T-helper 1 cell treated with Interleukin-12 subunit alpha and Interleukin-12 subunit beta and Interleukin-4 antibody, amounts not matched to agents 30 ng/mL and 1 ng/mL, for 36 hours (primary cell): ENCODE results near the gene FAM47E. TPM values are rescaled to one million over a fixed set of nuclear protein-coding genes. Genes with fewer than 3 reads are reported as not detected.
"Not testable (repeated sequence)": the region's sequence is repeated elsewhere in the genome, so short reads cannot be mapped to it uniquely, and the experiment has no call there.

ENCODE experiments used
- intact Hi-C: fragments of 100-400 bp; cut with micrococcal nuclease; formaldehyde crosslinking; loops from one replicate; pipeline ENCODE4 v1.15.1; 2024
- total RNA-seq: library from RNA; stranded (reverse); gene quantifications from 2 replicates; pipeline ENCODE4 v1.2.3, GENCODE V29; 2022

The FAM47E gene
- total RNA-seq, 1 donor from 2014 or later, result not detected

- intact Hi-C loops, result no loop called here
These were observed 14.2 kb downstream of the FAM47E start for GRCh38 chr4:76265631-76266218.

GRCh38 chr4:76266627-76267026 is 15.1 kb downstream of the FAM47E start:
- intact Hi-C loops, result no loop called here

GRCh38 chr4:76267811-76268210 is 16.3 kb downstream of the FAM47E start:
- intact Hi-C loops, result no loop called here

- intact Hi-C loops, result no loop called here
These were observed 19.0 kb downstream of the FAM47E start for GRCh38 chr4:76270244-76271175.

GRCh38 chr4:76271248-76271647 is 19.7 kb downstream of the FAM47E start:
- intact Hi-C loops, result no loop called here

GRCh38 chr4:76272073-76272472 is 20.6 kb downstream of the FAM47E start:
- intact Hi-C loops, result no loop called here

- intact Hi-C loops, result no loop called here
These were observed 21.1 kb downstream of the FAM47E start for GRCh38 chr4:76272582-76272981.

GRCh38 chr4:76272999-76273398 is 21.5 kb downstream of the FAM47E start:
- intact Hi-C loops, result no loop called here

- intact Hi-C loops, result no loop called here
These were observed 24.1 kb downstream of the FAM47E start for GRCh38 chr4:76275486-76276124.

- intact Hi-C loops, result no loop called here
These were observed 25.3 kb downstream of the FAM47E start for GRCh38 chr4:76276813-76277212.

- intact Hi-C loops, result loop anchor here (2.0 kb wide), 1 partner anchor 23 kb away; no protein-coding TSS in a partner anchor
These were observed 26.1 kb downstream of the FAM47E start for GRCh38 chr4:76277667-76278066.

GRCh38 chr4:76278583-76278982 is 27.1 kb downstream of the FAM47E start:
- intact Hi-C loops, result loop anchor here (2.0 kb wide), 1 partner anchor 22 kb away; no protein-coding TSS in a partner anchor

- intact Hi-C loops, result loop anchor here (1.0 to 2.0 kb wide), 3 partner anchors 21 to 226 kb away; no protein-coding TSS in a partner anchor
These were observed 27.9 kb downstream of the FAM47E start for GRCh38 chr4:76279462-76279861.

- intact Hi-C loops, result no loop called here
These were observed 29.2 kb downstream of the FAM47E start for GRCh38 chr4:76280488-76281441.

GRCh38 chr4:76281594-76281993 is 30.1 kb downstream of the FAM47E start:
- intact Hi-C loops, result not testable (repeated sequence)

- intact Hi-C loops, result no loop called here
These were observed 31.6 kb downstream of the FAM47E start for GRCh38 chr4:76282941-76283689.

- intact Hi-C loops, result no loop called here
These were observed 32.4 kb downstream of the FAM47E start for GRCh38 chr4:76283900-76284299.

GRCh38 chr4:76287811-76288210 is 36.3 kb downstream of the FAM47E start:
- intact Hi-C loops, result not testable (repeated sequence)

GRCh38 chr4:76292730-76293129 is 41.2 kb downstream of the FAM47E start:
- intact Hi-C loops, result no loop called here

GRCh38 chr4:76293772-76294171 is 42.3 kb downstream of the FAM47E start:
- intact Hi-C loops, result no loop called here
